HCEC 1CT (cell line): ENCODE data around the gene TNFAIP3.

ENCODE experiments used
- DNase-seq: peaks from one replicate; pipeline ENCODE4 v3.0.0-alpha.2; 2017

TNFAIP3 gene

DNA sequence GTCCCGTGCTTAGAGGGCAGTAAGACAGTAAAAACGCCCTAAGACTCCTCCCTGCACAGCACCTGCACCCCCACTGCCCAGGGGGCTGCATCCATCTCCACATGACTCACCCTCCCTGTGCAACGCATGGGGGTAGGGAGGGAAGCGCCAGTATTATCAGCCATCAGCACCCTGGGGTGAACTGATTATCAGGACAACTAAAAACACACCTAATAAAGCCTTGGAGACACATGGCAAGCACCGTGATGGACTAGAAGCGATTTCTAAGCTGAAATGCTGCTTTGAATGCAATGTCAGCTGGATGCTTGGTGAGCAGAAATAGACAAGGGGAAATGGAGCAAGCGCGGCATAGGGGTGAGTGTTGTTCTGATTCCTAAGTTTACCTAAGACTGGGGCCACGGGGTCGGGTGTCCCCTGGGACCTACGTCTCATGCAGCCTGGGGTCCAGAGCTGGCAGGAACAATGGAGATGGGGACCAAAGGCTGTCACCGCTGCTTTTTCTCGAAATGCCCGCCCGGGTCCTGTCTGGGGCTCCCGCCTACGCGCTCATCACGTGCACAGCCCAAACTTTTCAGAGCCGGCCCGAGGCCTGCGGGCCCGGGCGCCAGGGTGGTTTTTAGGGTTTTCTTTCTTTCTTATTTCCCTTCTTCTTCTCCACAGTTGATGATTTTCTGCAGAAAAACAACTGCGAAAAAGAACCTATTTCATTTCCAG lies 702 bp upstream of the TNFAIP3 start:
- no peak for DNase-seq

GRCh38 chr6:137867685-137868509 lies 838 bp downstream of the TNFAIP3 start:
- no peak for DNase-seq

GRCh38 chr6:137868721-137869548 lies 1.9 kb downstream of the TNFAIP3 start:
- no peak for DNase-seq

- DNase-seq = no peak
Measured at GRCh38 chr6:137869549-137870307, 2.7 kb downstream of the TNFAIP3 start.

DNA sequence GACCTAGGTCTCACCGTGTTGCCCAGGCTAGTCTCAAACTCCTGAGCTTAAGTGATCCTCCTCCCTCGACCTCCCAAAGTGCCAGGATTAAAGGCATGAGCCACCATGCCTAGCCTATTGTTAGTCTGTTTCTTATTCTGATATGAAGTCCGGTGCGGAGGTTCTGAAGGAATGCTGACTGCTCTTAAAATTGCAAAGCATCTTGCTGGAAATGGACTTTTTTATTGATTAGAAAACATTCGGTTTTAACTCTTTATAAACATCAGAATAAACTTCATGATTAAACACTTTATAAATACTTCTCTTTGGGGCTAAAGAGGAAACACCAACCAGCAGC lies 3.2 kb downstream of the TNFAIP3 start:
- DNase-seq = no peak

GRCh38 chr6:137870744-137871247 lies 3.7 kb downstream of the TNFAIP3 start:
- no peak for DNase-seq

DNA sequence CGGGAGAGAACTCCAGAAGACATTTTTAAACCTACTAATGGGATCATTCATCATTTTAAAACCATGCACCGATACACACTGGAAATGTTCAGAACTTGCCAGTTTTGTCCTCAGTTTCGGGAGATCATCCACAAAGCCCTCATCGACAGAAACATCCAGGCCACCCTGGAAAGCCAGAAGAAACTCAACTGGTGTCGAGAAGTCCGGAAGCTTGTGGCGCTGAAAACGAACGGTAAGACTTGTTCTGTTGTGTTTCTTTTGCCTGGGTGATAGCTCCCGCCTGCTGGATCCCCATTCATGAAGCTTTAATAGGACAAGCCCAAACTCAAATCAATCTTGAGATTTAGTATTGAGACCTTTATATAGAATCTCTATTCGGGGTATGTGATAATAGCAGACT lies 4.2 kb downstream of the TNFAIP3 start:
- no peak for DNase-seq

DNA sequence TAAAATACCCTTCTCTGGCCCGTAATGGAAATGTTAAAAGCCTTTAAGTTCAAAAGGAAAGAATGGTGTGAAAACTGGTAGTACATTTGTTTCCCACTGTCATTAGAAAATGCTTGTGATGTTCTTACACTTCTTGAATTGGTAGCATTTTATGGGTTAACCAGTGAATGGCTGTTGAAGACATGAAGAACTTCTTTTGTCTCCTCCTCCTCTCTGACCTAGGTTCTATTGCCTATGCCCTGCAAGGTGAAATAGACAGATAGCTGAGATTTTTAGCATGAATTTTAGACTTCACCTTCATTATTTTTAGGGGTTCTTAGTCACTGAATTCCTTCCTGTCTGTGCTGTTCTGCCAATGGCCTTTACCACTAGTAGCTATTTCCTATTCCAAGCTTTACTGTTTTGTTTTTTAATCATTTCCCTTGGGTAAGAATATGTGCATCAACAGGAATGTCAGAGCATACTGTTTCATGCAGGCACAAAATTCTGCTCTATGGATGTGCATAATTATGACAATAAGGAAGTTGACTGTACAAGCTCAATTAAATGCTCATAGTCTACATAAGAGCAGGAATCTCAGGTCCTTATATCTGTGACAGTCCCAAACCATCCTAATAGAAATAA lies 4.9 kb downstream of the TNFAIP3 start:
- peak; percentile 60 for DNase-seq

DNA sequence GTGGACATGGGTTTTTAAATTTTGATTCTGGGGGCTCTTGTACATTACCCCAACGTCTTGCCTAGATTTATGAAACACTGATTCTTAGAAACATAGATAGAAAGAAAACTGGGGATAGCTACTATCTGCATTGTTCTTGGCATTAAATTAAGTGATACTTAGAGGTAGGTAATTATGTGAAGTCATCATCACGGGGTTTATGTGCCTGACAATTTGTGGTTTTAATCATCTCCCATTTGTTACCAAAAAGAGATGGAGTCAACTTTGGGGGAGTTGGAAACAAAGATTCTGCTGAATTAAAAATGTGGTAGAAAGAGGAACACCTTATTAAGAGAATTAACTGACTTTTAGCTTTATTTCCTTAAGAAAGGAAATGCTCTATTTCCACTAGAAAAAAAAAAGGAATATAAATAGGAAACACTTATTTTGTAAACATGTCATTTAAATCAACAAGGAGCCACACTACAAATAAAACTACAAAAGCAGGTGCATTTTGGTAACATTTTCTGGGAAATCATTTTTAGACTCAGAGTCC lies 5.6 kb downstream of the TNFAIP3 start:
- no peak for DNase-seq

DNA sequence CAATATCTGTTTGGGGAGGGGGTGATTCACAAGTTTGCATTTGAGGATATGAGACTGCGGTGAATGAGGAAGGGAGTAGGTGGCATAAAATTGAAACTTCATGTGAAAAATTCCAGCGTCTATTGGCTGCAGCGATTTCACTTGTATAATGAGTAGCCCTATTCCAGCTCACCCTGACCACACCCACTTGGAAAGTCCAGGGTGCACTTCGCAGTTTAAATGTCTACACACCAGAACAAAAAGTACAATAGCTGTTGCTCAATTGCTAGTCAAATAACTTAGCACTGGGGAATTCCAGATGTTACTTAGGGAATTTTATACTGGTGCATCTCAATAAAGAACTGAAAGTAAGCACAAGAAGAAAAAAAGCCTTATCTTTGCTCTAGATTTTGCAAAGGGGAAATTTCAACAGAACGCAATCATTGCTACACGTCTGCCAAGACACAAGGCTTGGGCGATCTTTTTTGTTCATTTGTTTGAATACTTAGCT lies 6.3 kb downstream of the TNFAIP3 start:
- peak; percentile 91 for DNase-seq

DNA sequence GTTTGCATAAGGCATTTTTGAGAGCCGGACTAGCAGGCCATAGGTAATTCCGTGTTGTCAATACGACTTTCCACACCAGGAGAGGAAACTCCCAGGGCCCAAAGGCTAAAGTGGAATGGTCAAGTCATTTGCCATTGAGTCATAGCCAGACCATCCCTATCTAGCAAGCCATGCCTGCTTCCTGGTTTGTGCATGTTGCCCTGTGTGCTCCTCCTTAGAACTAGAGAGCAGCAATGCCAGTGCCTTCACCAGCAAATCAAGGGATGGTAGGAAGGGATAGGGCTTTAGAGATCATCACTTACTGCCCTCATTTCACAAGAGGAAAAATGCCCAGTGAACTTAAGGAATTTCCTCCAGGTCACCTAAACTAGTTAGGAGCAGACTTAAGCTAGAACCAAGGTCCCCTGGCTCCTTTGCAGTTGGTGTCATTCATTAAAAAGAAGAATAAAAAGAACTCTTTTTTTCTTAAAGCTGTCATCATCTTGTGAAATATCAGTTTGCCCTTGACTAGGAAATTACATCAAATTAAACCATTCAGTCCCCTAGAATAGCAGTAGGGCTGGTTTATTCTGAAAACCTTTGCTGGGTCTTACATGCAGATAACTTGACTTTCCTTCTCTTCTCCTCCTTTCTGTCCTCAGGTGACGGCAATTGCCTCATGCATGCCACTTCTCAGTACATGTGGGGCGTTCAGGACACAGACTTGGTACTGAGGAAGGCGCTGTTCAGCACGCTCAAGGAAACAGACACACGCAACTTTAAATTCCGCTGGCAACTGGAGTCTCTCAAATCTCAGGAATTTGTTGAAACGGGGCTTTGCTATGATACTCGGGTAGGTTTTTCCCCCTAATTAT lies 7.4 kb downstream of the TNFAIP3 start:
- DNase-seq = no peak

- no peak for DNase-seq
Measured at GRCh38 chr6:137875058-137875520, 8.0 kb downstream of the TNFAIP3 start.

GRCh38 chr6:137875606-137876005 lies 8.5 kb downstream of the TNFAIP3 start:
- DNase-seq = no peak

DNA sequence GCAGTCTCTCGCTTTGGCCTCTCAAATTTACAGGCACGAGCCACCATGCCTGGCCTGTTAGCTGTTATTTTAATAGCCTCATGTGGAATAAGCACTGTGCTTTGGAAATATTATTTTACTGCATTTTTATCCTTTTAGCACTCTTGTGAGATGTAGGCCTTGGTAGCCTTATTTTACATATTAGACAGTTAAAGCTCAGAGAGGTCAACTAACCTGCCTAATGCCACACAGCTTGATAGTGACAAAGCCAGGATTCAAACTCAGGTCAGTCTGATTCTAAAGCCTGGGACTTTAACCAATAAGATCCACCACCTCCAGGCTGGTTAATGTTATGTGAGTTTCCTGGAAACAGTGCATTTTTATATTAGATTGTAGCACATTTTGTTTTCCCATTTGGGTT lies 9.5 kb downstream of the TNFAIP3 start:
- no peak for DNase-seq

DNA sequence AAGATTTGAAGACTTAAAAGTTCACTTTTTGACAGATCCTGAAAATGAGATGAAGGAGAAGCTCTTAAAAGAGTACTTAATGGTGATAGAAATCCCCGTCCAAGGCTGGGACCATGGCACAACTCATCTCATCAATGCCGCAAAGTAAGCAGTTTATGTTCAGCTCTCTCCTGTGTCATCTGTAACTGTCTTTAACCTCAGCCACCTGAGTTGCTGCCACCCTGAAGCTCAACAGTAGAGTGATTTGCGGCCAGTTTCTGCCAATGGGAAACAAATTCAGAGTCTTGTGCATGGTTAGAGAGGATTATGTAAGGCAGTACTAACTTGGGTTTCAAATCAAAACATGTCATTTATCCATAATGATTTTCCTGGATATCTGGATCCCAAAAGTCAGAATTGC lies 10.1 kb downstream of the TNFAIP3 start:
- DNase-seq = no peak

GRCh38 chr6:137877606-137878005 lies 10.5 kb downstream of the TNFAIP3 start:
- no peak for DNase-seq

DNA sequence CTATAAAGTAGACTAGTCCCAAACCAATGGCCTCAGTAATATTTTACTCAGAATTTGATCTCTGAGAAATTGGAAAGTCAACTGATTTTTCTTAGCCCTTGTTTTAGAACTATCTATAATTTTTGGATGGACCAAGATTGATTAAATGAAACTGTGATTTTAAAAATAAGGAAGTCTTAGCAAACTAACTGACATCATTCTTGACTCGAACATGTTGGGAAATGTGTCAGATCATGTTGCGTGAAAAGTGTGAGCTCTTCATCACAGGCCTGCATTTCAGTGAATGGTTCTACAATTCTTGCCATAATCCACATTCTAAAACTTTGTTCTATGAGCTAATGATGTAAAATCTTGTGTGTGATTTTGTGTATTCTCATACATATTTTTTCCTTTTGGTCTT lies 11.0 kb downstream of the TNFAIP3 start:
- DNase-seq = no peak

GRCh38 chr6:137878486-137879285 lies 11.6 kb downstream of the TNFAIP3 start:
- no peak for DNase-seq

DNA sequence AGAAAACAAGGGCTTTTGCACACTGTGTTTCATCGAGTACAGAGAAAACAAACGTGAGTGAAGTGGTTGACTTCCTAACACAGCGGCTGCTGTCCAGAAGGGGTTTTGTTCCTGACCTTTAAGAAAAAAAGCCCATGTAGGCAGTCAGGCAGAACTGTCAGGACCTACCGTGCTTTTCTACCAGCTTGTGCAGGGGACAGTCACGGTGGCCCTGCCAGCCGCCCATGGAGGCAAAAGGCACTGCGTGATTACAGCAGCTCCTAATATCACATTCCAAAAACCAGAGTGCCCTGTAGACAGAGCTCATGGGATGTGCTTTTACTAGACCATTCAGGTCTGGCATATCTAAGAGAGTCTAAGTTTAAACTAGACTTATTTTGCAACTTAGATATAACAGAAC lies 12.2 kb downstream of the TNFAIP3 start:
- no peak for DNase-seq
